PC-3 (cell line): Measurements from ENCODE around the gene TULP3. TPM values are rescaled to one million over a fixed set of nuclear protein-coding genes. Genes with fewer than 3 reads are reported as not detected.

Source experiments
- ATAC-seq: fragments of 200-7000 bp; cut with Tn5 transposase; 2 replicates; pipeline ENCODE4 v1.9.1; 2020; ENCODE audit warnings: mild to moderate bottlenecking, moderate library complexity
- BruUV-seq: library from RNA; stranded (reverse); fragments of 400-500 nt; replicated peaks from 2 replicates; lab custom pipeline; 2021; lab: Mats Ljungman, UMichigan
- CTCF ChIA-PET: fragments of 300-600 bp; sonication (Branson Sonifier 250); formaldehyde crosslinking; loops from one replicate; lab custom pipeline; 2022; ENCODE audit warnings: antibody characterized with exemption; lab: Charles Lee
- POLR2A ChIA-PET: fragments of 300-600 bp; sonication (Branson Sonifier 250); formaldehyde crosslinking; loops from one replicate; lab custom pipeline; 2022; ENCODE audit warnings: antibody characterized with exemption; ENCODE audit not compliant: unreplicated experiment; lab: Charles Lee
- DNase-seq: peaks from one replicate; pipeline ENCODE4 v3.0.0-alpha.2; 2015
- H2AFZ ChIP-seq: fragments of 300-600 bp; sonication (generic); 2 replicates; pipeline ENCODE4 v1.6.0; 2016; ENCODE audit warnings: antibody characterized with exemption, low read length
- H3F3A ChIP-seq: fragments of 300-600 bp; sonication (generic); one replicate; pipeline ENCODE4 v1.6.0; 2017; ENCODE audit warnings: antibody characterized with exemption, low read length, control low read depth, mild to moderate bottlenecking; ENCODE audit not compliant: unreplicated experiment
- H3K27ac ChIP-seq: fragments of 300-600 bp; sonication (generic); 2 replicates; pipeline ENCODE4 v1.5.1; 2016; ENCODE audit warnings: mild to moderate bottlenecking, low read length
- H3K27me3 ChIP-seq: fragments of 300-600 bp; sonication (generic); 2 replicates; pipeline ENCODE4 v1.6.1; 2016; ENCODE audit warnings: low read length, mixed read lengths
- H3K36me3 ChIP-seq: fragments of 300-600 bp; sonication (generic); 2 replicates; pipeline ENCODE4 v1.6.1; 2016; ENCODE audit warnings: low read depth, mixed run types, low read length, mixed read lengths
- H3K4me1 ChIP-seq: fragments of 300-600 bp; sonication (generic); 2 replicates; pipeline ENCODE4 v1.5.1; 2016; ENCODE audit warnings: low read length; ENCODE audit not compliant: insufficient read depth
- H3K4me2 ChIP-seq: fragments of 300-600 bp; sonication (generic); 2 replicates; pipeline ENCODE4 v1.6.0; 2016; ENCODE audit warnings: low read length
- H3K4me3 ChIP-seq: fragments of 300-600 bp; sonication (generic); 2 replicates; pipeline ENCODE4 v1.5.1; 2016; ENCODE audit warnings: mild to moderate bottlenecking, low read length, mixed read lengths
- H3K79me2 ChIP-seq: fragments of 300-600 bp; sonication (generic); 2 replicates; pipeline ENCODE4 v1.6.1; 2017; ENCODE audit warnings: low read length, mixed read lengths
- H3K9ac ChIP-seq: fragments of 300-600 bp; sonication (generic); 2 replicates; pipeline ENCODE4 v1.6.0; 2016; ENCODE audit warnings: mild to moderate bottlenecking, low read length
- H3K9me2 ChIP-seq: fragments of 300-600 bp; sonication (generic); replicated peaks from 2 replicates; pipeline ENCODE4 v1.6.1; 2016; ENCODE audit warnings: mixed run types, low read length, mixed read lengths
- H3K9me3 ChIP-seq: fragments of 300-600 bp; sonication (generic); 2 replicates; pipeline ENCODE4 v1.6.1; 2016; ENCODE audit warnings: low read length, mixed read lengths
- H4K20me1 ChIP-seq: fragments of 300-600 bp; sonication (generic); 2 replicates; pipeline ENCODE4 v1.6.1; 2016; ENCODE audit warnings: low read length, mixed read lengths
- EZH2 ChIP-seq: fragments of 300-600 bp; sonication (generic); IDR thresholded peaks from one replicate; pipeline ENCODE4 v1.6.1; 2017; ENCODE audit warnings: antibody characterized with exemption, mild to moderate bottlenecking, low read length; ENCODE audit not compliant: unreplicated experiment
- EZH2phosphoT487 ChIP-seq: fragments of 300-600 bp; sonication (generic); IDR thresholded peaks from 2 replicates; pipeline ENCODE4 v1.6.1; 2018; ENCODE audit warnings: mild to moderate bottlenecking, antibody characterized with exemption, low read length, borderline replicate concordance
- intact Hi-C: fragments of 100-400 bp; cut with micrococcal nuclease; formaldehyde crosslinking; loops from 2 replicates; pipeline ENCODE4 v1.9.0; 2023
- total RNA-seq: library from RNA; depleted of rRNA; stranded (reverse); fragments of >200 nt; gene quantifications from 2 replicates; pipeline ENCODE4 v1.2.3, GENCODE V29; 2014
- TF ChIP-seq, protein P1 (sequence below): fragments of 300-600 bp; sonication (generic); conservative IDR thresholded peaks from 2 replicates; pipeline ENCODE4 v1.5.1; 2017; ENCODE audit warnings: antibody characterized with exemption, low read depth, mild to moderate bottlenecking, low read length

TULP3 gene
- total RNA-seq, 1 experiment from 2014 or later, result 22.6 TPM

DNA sequence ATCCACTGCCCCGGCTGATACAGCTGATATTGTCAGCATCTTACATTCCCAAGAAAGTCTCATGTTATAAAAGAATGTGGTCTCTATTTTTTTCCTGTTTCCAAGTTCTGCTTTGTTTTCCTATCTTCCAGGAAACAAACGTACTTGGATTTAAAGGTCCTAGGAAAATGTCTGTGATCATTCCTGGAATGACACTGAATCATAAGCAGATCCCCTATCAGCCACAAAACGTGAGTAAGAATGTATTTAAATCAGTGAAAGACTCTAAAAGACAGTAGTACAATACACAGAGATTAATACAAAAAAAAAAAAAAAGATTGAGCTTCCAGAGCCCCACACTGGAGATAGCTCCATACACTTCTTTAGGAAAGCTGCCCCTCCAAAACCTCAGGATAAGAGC is 46.8 kb downstream of the TULP3 start:
- TF ChIP-seq EZH2phosphoT487, result no peak
- TF ChIP-seq, protein P1, sequence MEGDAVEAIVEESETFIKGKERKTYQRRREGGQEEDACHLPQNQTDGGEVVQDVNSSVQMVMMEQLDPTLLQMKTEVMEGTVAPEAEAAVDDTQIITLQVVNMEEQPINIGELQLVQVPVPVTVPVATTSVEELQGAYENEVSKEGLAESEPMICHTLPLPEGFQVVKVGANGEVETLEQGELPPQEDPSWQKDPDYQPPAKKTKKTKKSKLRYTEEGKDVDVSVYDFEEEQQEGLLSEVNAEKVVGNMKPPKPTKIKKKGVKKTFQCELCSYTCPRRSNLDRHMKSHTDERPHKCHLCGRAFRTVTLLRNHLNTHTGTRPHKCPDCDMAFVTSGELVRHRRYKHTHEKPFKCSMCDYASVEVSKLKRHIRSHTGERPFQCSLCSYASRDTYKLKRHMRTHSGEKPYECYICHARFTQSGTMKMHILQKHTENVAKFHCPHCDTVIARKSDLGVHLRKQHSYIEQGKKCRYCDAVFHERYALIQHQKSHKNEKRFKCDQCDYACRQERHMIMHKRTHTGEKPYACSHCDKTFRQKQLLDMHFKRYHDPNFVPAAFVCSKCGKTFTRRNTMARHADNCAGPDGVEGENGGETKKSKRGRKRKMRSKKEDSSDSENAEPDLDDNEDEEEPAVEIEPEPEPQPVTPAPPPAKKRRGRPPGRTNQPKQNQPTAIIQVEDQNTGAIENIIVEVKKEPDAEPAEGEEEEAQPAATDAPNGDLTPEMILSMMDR, result no peak
- no peak for TF ChIP-seq EZH2

DNA sequence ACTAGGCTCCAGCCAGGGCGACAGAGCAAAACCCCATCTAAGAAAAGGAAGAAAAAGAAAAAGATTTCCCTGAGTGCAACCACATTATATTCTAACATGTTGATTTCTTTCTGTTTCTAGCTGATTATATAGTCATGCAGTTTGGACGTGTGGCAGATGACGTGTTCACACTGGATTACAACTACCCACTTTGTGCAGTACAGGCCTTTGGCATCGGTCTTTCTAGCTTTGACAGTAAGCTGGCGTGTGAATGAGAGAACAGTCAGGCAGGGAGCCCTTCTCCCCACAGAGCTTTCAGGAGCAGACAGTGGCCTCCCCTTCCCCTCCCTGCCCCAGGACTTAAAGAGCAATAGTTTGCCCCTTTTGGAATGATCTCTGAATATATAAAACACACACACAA is 48.5 kb downstream of the TULP3 start:
- H3K36me3 ChIP-seq, result peaks cover 6% of the 10 kb centered on the region; the same call in 1 of the 2 replicates
- CTCF ChIA-PET, result no interaction called here

More for the DNA sequence above, 46.8 kb downstream of the TULP3 start:
- H4K20me1 ChIP-seq, result no peaks in the 10 kb centered on the region
- no peak overlapping the region for H2AFZ ChIP-seq
- POLR2A ChIA-PET, result no interaction called here
- no peak for DNase-seq
- no peak overlapping the region for H3K27ac ChIP-seq
- no peaks in the 10 kb centered on the region for H3F3A ChIP-seq
- H3K79me2 ChIP-seq, result no peaks in the 10 kb centered on the region
- BruUV-seq, result no TSS peak
- no peaks in the 10 kb centered on the region for H3K4me1 ChIP-seq
- no peak overlapping the region for H3K4me3 ChIP-seq
- peaks cover 6% of the 10 kb centered on the region; the same call in 1 of the 2 replicates for H3K36me3 ChIP-seq
- no peak overlapping the region for H3K4me2 ChIP-seq
- H3K9ac ChIP-seq, result no peak overlapping the region
- no peaks in the 10 kb centered on the region for H3K27me3 ChIP-seq
- intact Hi-C loops, result no loop called here
- no peaks in the 10 kb centered on the region for H3K9me3 ChIP-seq
- no peaks in the 10 kb centered on the region for H3K9me2 ChIP-seq
- no peak for ATAC-seq
- CTCF ChIA-PET, result no interaction called here

DNA sequence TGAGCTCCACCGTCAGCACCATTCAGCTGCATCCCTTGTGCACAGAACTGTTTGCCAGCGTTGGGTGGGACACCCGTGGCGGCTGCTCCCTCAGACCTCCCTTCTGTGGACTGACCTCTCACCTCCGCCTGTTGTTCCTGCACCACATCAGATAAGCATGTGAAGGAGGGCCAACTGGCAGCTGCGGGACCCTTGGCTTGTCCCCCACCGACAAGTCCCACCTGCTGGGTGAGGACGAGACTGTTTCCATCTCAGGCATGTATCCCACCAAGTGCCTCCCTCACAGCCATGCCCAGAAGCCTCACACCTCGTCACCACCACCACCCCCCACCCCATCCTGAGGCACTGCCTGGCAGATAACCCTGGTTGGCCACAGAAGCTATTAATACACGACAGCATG is 49.9 kb downstream of the TULP3 start:
- intact Hi-C loops, result no loop called here
- Histone ChIP-seq H3K4me2 (no peak overlapping the region), H2AFZ (no peak overlapping the region), H3K79me2 (no peaks in the 10 kb centered on the region), H3K9me2 (no peaks in the 10 kb centered on the region), H3K36me3 (no peaks in the 10 kb centered on the region; the same call in 1 of the 2 replicates), H3K27ac (no peak overlapping the region), H3K4me3 (no peak overlapping the region), H3K4me1 (no peaks in the 10 kb centered on the region), H3K9me3 (no peaks in the 10 kb centered on the region), H3F3A (no peaks in the 10 kb centered on the region), H3K27me3 (no peaks in the 10 kb centered on the region), H3K9ac (no peak overlapping the region), H4K20me1 (no peaks in the 10 kb centered on the region)
- CTCF ChIA-PET, result interaction anchor here (0.6 kb wide), 1 partner anchor 18 kb away, joined by 3 read pairs; no protein-coding TSS in a partner anchor
- TF ChIP-seq EZH2phosphoT487 (no peak), EZH2 (no peak)
- TF ChIP-seq, protein P1, result no peak
- no TSS peak for BruUV-seq
- DNase-seq (no peak), ATAC-seq (no peak)
- POLR2A ChIA-PET, result no interaction called here

More for the DNA sequence above, 48.5 kb downstream of the TULP3 start:
- H3K9ac ChIP-seq, result no peak overlapping the region
- no peaks in the 10 kb centered on the region for H3K4me1 ChIP-seq
- no peak overlapping the region for H3K4me2 ChIP-seq
- H3K9me2 ChIP-seq, result no peaks in the 10 kb centered on the region
- TF ChIP-seq, protein P1, result no peak
- TF ChIP-seq EZH2phosphoT487 (no peak), EZH2 (no peak)
- DNase-seq (no peak), ATAC-seq (no peak)
- no peak overlapping the region for H2AFZ ChIP-seq
- H3F3A ChIP-seq, result no peaks in the 10 kb centered on the region
- no peaks in the 10 kb centered on the region for H3K27me3 ChIP-seq
- intact Hi-C loops, result no loop called here
- no peaks in the 10 kb centered on the region for H3K9me3 ChIP-seq
- no peak overlapping the region for H3K4me3 ChIP-seq
- no peaks in the 10 kb centered on the region for H4K20me1 ChIP-seq
- POLR2A ChIA-PET, result no interaction called here
- no TSS peak for BruUV-seq
- no peak overlapping the region for H3K27ac ChIP-seq
- no peaks in the 10 kb centered on the region for H3K79me2 ChIP-seq
